Measurements from ENCODE around the gene CHCHD4. TPM values are rescaled to one million over a fixed set of nuclear protein-coding genes. Genes with fewer than 3 reads are reported as not detected.

CHCHD4 gene
- total RNA-seq, 1 experiment from 2014 or later: 13.8 TPM

DNA sequence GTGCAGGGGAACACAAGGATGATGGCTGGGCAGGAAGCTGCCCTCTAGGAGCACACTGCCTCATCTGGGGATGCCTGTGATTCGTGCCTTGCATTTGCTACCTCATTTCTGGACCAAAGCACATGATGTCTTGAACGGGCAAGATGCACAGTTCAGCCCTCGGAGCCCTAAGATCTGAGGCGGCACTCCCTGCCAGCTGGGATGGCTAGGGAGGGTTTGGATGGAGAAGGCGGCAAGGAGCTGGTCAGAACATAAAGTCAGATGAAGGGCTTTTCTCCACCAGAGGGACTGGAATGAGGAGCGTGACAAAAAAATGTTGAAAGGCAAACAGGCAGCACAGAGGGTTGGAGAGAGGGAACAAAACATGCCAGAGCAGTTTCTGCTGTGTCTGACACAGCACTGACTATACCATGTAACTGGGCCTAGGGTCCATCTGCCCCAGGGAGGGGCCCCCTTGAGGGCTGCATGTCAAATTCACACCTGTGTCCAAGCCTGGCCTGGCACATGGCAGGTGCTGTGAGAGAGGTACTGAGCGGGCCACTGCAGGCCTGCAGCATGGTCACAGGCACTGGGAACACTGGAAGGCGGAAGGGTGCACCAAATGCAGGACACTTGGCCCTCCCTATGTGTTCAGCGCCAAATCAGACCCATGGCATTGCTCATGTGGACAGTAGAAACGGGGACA lies 21.9 kb upstream of the CHCHD4 start:
- in situ Hi-C loops (cut with HindIII; ENCODE audit: low pct_unique_long_range_greater_than_20kb, low sequenced_read_pairs): no loop called here
- CTCF ChIA-PET: no interaction called here
- BruUV-seq (replicated peaks): no TSS peak

DNA sequence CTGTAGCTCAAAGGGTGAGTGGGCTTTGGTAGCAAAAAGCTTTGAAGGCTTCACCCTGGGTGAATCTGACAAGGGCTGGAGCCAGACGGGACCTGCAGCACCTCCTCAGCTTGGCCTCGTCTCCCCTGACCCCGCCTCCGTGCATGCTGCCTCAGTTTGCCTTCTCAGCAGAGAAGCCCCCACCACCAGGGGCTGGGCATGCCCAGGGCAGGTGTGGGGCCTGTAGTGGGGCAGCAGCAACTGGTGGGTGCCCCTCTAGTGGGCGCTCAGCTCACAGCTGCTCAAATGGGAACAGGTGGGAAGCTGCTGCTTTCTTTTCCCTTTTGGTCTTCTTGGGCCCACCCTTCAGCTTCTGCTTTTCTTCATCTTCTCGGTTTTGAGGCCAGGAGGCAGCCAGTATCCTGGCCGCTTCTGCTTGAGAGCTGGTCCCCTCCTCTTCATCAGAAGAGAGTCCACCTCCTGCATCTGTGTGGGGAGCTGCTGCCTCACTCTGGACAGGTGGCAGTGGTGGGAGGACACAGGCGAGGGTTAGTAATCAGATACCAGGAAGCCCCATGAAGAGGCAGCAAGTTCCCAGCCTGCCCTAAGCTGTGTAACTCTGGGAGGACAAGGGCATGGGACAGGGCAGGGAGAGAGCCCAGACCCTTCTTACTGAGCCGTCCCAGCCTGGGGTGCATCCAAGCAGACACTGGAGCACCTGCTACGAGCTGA lies 21.2 kb upstream of the CHCHD4 start:
- H3K4me3 ChIP-seq (ENCODE audit: low read depth in 2 of 2, low read length in 2 of 2): no peak overlapping the region
- in situ Hi-C loops (cut with HindIII; ENCODE audit: low pct_unique_long_range_greater_than_20kb, low sequenced_read_pairs): no loop called here
- DNase-seq (ENCODE audit: low read depth, low spot score): no peak
- ChIA-PET POLR2A (interaction anchor here (0.7 to 1.4 kb wide), 2 partner anchors 33 to 508 kb away, joined by 4 to 6 read pairs; partner anchors contain the start of genes LSM3 and XPC), CTCF (interaction anchor here (0.6 kb wide), 1 partner anchor 255 kb away, joined by 3 read pairs; no protein-coding TSS in a partner anchor)
- no peaks in the 10 kb centered on the region; the same call in 1 of the 2 replicates for H3K36me3 ChIP-seq (ENCODE audit: control insufficient read depth, insufficient read depth, low read length)
- TSS peak; percentile 60 for BruUV-seq (replicated peaks)
- H3K9me3 ChIP-seq (ENCODE audit: control insufficient read depth, insufficient read depth, low read depth, low read length): no peaks in the 10 kb centered on the region
- intact Hi-C loops (cut with micrococcal nuclease; ENCODE audit: unreplicated experiment): no loop called here
- H3K27ac ChIP-seq (ENCODE audit: low read length): no peak overlapping the region
- no peak for ATAC-seq
- peaks cover 27% of the 10 kb centered on the region for H3K4me1 ChIP-seq (ENCODE audit: control insufficient read depth, insufficient read depth, low read length)
- TF ChIP-seq TCF7L2 (IDR thresholded peaks at IDR 0.05; ENCODE audit: low read depth, low read length) (no peak), SIN3A (IDR thresholded peaks at IDR 0.05; ENCODE audit: borderline replicate concordance, insufficient read depth, low read depth, low read length) (no peak), POLR2AphosphoS5 (IDR thresholded peaks at IDR 0.05; ENCODE audit: low read depth, low read length) (no peak)
- TF ChIP-seq, protein P1, sequence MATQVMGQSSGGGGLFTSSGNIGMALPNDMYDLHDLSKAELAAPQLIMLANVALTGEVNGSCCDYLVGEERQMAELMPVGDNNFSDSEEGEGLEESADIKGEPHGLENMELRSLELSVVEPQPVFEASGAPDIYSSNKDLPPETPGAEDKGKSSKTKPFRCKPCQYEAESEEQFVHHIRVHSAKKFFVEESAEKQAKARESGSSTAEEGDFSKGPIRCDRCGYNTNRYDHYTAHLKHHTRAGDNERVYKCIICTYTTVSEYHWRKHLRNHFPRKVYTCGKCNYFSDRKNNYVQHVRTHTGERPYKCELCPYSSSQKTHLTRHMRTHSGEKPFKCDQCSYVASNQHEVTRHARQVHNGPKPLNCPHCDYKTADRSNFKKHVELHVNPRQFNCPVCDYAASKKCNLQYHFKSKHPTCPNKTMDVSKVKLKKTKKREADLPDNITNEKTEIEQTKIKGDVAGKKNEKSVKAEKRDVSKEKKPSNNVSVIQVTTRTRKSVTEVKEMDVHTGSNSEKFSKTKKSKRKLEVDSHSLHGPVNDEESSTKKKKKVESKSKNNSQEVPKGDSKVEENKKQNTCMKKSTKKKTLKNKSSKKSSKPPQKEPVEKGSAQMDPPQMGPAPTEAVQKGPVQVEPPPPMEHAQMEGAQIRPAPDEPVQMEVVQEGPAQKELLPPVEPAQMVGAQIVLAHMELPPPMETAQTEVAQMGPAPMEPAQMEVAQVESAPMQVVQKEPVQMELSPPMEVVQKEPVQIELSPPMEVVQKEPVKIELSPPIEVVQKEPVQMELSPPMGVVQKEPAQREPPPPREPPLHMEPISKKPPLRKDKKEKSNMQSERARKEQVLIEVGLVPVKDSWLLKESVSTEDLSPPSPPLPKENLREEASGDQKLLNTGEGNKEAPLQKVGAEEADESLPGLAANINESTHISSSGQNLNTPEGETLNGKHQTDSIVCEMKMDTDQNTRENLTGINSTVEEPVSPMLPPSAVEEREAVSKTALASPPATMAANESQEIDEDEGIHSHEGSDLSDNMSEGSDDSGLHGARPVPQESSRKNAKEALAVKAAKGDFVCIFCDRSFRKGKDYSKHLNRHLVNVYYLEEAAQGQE (IDR thresholded peaks at IDR 0.05; ENCODE audit: insufficient read depth in 1 of 2, low read depth in 2 of 2, low read length in 1 of 2): no peak
- TF ChIP-seq, protein P2, sequence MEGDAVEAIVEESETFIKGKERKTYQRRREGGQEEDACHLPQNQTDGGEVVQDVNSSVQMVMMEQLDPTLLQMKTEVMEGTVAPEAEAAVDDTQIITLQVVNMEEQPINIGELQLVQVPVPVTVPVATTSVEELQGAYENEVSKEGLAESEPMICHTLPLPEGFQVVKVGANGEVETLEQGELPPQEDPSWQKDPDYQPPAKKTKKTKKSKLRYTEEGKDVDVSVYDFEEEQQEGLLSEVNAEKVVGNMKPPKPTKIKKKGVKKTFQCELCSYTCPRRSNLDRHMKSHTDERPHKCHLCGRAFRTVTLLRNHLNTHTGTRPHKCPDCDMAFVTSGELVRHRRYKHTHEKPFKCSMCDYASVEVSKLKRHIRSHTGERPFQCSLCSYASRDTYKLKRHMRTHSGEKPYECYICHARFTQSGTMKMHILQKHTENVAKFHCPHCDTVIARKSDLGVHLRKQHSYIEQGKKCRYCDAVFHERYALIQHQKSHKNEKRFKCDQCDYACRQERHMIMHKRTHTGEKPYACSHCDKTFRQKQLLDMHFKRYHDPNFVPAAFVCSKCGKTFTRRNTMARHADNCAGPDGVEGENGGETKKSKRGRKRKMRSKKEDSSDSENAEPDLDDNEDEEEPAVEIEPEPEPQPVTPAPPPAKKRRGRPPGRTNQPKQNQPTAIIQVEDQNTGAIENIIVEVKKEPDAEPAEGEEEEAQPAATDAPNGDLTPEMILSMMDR (IDR thresholded peaks at IDR 0.05): no peak
- no peaks in the 10 kb centered on the region for H3K27me3 ChIP-seq (ENCODE audit: control insufficient read depth, insufficient read depth, low read length)

More for the DNA sequence above, 21.9 kb upstream of the CHCHD4 start:
- Histone ChIP-seq H3K4me1 (ENCODE audit: control insufficient read depth, insufficient read depth, low read length) (peaks cover 27% of the 10 kb centered on the region), H3K36me3 (ENCODE audit: control insufficient read depth, insufficient read depth, low read length) (no peaks in the 10 kb centered on the region; the same call in 1 of the 2 replicates), H3K4me3 (ENCODE audit: low read depth in 2 of 2, low read length in 2 of 2) (no peak overlapping the region), H3K9me3 (ENCODE audit: control insufficient read depth, insufficient read depth, low read depth, low read length) (no peaks in the 10 kb centered on the region), H3K27ac (ENCODE audit: low read length) (no peak overlapping the region), H3K27me3 (ENCODE audit: control insufficient read depth, insufficient read depth, low read length) (no peaks in the 10 kb centered on the region)
- TF ChIP-seq POLR2AphosphoS5 (IDR thresholded peaks at IDR 0.05; ENCODE audit: low read depth, low read length) (no peak), SIN3A (IDR thresholded peaks at IDR 0.05; ENCODE audit: borderline replicate concordance, insufficient read depth, low read depth, low read length) (no peak), TCF7L2 (IDR thresholded peaks at IDR 0.05; ENCODE audit: low read depth, low read length) (no peak)
- TF ChIP-seq, protein P2 (IDR thresholded peaks at IDR 0.05): no peak
- TF ChIP-seq, protein P1 (IDR thresholded peaks at IDR 0.05; ENCODE audit: insufficient read depth in 1 of 2, low read depth in 2 of 2, low read length in 1 of 2): no peak
- intact Hi-C loops (cut with micrococcal nuclease; ENCODE audit: unreplicated experiment): no loop called here
- ATAC-seq (no peak), DNase-seq (ENCODE audit: low read depth, low spot score) (no peak)
- POLR2A ChIA-PET: no interaction called here

All from Panc1 (cell line).